Suppressor macrophage treated with lipopolysaccharide for 4 hours (primary cell): Measurements from ENCODE around the gene MAPK1IP1L.
"Not testable (repeated sequence)": the region's sequence is repeated elsewhere in the genome, so short reads cannot be mapped to it uniquely, and the experiment has no call there.

Experiments used
- DNase-seq: peaks from one replicate; pipeline ENCODE4 v3.0.0-alpha.2; 2020

Gene MAPK1IP1L

DNA sequence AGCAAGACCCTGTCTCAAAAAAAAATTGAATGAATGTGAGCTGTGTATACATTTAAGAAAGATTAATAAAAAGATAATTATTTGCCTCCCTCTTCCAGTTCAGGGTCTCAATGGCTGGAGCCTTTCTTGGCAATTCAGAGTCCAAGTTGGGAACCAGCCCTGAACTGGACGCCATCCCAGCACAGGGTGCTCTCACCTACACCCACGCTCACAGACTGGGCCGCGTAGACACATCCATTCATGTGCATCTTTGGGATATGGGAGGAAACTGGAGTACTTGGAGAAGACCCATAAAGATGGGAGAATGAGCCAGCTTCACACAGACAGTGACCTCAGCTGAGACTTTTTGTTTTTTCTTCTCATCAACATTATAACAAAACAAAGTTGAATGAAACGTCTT lies 6.5 kb downstream of the MAPK1IP1L start:
- DNase-seq: no peak

- DNase-seq: no peak
Measured at GRCh38 chr14:55059333-55059732, 7.9 kb downstream of the MAPK1IP1L start.

GRCh38 chr14:55062517-55063351 lies 11.3 kb downstream of the MAPK1IP1L start:
- no peak for DNase-seq

GRCh38 chr14:55064896-55065295 lies 13.4 kb downstream of the MAPK1IP1L start:
- not testable (repeated sequence) for DNase-seq

DNA sequence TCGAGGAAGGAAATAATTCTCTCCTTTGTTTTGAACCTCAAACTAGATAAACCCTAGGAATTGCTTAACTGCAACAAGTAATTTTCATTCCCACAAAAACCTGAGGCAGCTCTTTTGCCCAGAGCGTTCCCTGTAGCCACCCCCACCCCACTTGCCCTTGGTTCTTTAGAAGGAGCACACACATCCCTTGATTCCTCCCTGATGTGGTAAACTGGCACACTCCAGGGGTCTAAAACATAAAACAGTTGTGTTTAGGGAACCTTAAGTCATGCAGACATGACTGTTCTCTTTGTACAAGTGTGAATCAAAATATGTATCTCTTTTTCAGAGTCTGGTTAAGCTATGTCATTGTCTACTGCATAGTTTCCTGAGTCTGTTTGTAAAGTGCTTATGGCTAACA lies 14.0 kb downstream of the MAPK1IP1L start:
- DNase-seq: no peak

DNA sequence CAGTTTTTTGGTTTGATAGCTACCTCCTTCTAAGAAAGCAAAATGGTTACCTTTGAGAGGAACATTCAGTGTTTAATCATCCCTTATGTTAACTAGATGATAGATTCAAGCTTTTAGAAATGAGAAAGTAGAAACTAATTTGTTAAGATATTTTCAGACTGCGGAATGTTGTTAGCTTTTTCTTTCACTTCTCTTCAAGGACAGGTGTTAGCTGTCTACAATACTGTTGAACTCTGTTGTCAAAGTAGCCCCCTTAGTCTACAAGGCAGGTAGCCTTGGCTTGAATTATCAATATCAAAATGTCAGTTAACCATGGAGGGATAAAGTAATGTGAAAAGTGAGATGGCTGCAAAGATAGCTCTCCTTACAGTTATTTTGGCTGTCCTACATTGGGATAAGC lies 14.8 kb downstream of the MAPK1IP1L start:
- DNase-seq: no peak

DNA sequence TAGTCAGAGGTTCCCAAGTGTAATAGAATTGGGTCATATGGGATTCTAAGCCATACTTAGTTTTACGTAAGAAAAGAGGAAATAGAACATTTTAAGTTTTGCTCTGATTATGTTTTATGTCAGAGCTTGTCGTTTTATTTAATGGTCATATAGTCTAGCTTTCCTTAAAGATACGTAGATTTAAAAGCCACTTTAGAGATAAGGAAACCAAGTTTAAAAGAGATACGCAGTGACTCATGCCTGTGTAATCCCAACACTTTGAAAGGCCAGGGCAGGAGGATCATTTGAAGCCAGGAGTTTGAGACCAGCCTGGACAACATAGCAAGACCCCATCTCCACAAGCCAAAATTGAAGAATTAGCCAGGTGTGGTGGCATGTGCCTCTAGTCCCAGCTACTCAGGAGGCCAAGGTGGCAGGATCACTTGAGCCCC lies 19.5 kb downstream of the MAPK1IP1L start:
- DNase-seq: peak; percentile 55

GRCh38 chr14:55071870-55072640 lies 20.6 kb downstream of the MAPK1IP1L start:
- peak; percentile 37 for DNase-seq

- no peak for DNase-seq
Measured at GRCh38 chr14:55073856-55074255, 22.4 kb downstream of the MAPK1IP1L start.

DNA sequence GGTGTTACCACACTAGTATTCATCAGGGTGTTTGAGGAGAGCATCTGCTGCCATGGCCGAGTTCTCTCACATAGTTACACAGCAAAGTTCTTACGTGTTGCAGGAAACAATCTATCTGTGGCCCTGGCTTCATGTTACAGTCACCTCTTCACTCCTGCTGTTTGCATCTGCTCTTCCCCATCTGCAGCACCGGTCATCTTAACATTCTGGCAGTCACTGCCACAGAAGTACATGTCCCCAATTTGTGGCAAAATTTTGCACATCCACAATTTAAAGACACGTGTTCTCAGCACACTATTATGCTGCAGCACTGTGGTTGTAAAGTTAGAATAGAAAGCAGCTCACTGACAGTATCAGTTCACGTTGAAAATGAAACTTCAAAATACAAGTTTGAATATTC lies 23.2 kb downstream of the MAPK1IP1L start:
- DNase-seq: no peak

DNA sequence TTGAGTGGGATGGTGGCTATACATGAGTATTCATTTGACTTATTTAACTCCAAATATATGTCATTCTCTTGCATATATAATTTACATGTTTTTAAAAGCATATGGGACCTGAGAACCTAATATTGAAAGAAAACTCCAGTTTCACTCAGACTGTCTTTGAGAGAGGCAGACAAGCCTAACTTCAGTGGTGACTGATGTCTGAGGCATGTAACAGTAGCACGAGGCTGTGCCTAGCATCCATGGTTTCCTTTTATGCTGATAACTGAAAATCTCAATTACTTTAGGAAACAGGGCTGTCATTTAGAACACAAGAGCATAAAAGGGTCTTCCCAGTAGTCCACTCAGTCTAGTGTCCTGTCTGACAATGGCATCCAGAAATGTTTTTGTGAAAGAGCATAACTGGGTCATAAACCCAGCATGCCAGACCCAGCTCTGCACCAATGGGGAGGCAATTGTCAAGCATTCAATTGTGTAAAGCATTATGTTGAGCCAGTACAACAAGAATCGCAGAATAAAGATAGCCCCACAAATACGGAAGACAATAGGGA lies 24.3 kb downstream of the MAPK1IP1L start:
- DNase-seq: no peak

DNA sequence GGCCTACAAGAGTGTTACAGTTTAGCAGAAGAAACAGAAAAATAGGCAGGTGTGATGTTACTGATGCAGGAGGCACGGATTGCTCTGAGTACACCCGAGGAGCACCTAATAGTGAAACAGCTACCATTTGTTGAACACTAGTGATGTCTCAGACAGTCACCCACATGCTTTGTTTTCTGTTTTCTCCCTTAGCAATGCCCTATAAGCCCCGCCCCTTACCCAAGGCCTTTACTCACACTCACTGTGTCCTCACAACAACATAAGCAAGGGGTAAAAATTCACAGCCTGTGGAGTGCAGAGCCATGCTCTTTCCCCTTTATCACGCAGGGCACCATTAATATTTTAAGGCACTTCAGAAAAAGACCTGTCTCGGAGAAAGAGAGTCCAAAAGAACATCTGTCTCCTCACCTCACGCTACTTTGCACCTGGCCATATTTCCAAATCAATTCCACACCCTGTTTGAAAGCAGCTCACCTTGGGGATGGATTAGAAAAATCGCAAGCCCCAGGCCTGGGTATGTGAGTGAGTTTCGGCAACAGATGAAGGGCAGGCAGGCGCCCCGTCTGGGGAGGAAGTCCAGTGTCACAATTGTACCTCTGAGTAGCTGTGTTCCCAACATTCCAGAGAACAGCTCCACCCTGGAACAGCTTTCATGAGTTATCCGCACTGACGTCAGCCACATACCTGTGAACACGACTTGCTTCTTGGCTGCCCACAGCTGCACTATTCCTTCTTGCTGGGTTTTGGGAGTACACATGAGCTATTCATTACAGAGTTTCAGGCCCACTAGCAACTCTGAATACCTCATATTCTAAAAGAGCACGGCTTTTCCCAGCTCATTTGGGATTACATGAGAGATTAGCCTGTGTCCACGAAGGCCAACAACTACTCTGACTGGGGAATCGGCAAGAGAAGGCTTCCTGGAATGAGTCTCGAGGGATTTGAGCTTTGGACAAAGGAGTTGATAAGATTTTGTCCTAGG lies 26.0 kb downstream of the MAPK1IP1L start:
- DNase-seq: peak; percentile 58

GRCh38 chr14:55079961-55080360 lies 28.5 kb downstream of the MAPK1IP1L start:
- peak; percentile 86 for DNase-seq

GRCh38 chr14:55084401-55085059 lies 33.1 kb downstream of the MAPK1IP1L start:
- peak; percentile 82 for DNase-seq

DNA sequence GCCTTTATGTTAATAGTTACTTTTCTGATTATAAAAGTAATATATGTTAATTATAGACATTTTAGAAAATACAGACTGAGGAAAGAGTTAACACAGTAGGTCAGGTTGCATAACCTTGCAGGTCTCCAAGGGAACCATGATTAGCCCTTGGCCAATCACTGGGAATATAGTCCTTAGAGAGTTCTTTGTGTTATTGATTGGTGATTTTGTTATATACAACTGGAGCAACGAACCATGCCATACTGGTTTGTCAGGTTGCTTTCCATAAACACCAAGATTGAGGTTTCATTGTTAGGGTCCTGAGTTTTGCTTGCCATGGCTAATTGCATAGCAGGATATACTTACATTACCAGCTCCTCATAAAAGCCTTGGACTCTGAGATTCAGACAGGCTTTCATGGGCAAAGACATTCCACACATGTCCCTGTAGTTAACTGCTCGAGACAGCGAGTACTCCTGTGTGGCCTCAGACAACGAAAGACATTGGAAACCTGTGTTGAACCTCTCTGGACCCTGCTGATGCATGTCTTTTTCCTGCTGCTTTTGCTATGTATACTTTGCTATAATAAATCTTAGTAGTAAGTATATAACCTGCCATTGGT lies 33.7 kb downstream of the MAPK1IP1L start:
- no peak for DNase-seq

DNA sequence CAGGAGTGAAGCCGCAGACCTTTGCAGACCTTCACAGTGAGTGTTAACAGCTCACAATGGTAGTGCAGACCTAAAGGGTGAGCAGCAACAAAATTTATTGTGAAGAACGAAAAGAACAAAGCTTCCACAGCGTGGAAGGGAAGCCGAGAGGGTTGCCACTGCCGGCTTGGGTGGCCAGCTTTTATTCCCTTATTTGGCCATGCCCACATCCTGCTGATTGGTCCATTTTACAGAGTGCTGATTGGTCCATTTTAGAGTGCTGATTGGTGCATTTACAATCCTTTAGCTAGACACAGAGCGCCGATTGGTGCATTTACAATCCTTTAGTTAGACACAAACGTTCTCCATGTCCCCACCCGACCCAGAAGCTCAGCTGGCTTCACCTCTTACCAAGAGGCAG lies 35.5 kb downstream of the MAPK1IP1L start:
- DNase-seq: no peak

DNA sequence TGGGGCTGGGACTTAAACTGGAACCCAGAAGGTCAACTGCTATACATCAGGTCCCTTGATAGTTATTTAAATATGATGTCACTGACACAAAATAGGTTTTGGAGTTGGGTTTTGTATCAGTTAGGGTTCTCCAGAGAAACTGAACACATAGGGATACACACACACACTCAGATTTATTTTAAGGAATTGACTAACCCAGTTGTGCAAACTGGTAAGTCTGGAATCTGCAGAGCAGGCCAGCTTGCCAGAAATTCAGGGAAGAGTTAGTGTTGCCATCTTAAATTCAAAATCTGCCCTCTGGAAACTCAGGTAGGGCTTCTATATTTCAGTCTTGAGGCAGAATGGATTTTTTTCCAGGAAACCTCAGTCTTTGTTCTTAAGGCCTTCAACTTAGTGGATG lies 36.9 kb downstream of the MAPK1IP1L start:
- DNase-seq: no peak

DNA sequence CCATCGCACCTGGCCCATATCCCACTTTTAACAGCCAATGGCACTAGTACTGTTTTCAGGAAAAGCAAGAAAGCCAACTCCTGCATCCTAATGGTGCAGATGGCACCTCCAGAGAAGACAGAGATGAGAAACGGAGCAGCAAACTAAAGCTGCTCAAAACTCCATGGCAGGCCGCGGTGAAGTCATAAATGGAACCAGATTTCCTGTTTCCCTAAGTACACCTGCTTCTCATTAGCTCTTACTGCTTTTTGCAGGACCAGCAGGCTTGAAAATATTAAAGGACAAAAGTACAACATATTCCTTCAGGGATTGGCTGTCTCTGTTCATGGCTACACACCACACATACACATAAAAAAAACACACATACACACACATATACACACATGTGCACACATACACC lies 40.9 kb downstream of the MAPK1IP1L start:
- DNase-seq: no peak

- no peak for DNase-seq
Measured at GRCh38 chr14:55094292-55095157, 43.1 kb downstream of the MAPK1IP1L start.

- peak; percentile 96 for DNase-seq
Measured at GRCh38 chr14:55097881-55098560, 46.6 kb downstream of the MAPK1IP1L start.
